Mucosa of descending colon (tissue), 3 donors: ENCODE measurements around the gene NTN4. TPM values are rescaled to one million over a fixed set of nuclear protein-coding genes. Genes with fewer than 3 reads are reported as not detected.

Source experiments
- ATAC-seq: fragments of 200-7000 bp; cut with Tn5 transposase; one replicate; pipeline ENCODE4 v1.9.1; 2020; ENCODE audit warnings: mild to moderate bottlenecking, moderate library complexity
- DNase-seq, 3 donors: peaks; one replicate each; pipeline ENCODE4 v3.0.0-alpha.2; 2020
- H3K36me3 ChIP-seq: fragments of 200-600 bp; one replicate; pipeline ENCODE4 v1.8.0; 2021; ENCODE audit warnings: low read depth, mild to moderate bottlenecking
- H3K4me1 ChIP-seq: fragments of 200-600 bp; one replicate; pipeline ENCODE4 v1.8.0; 2021; ENCODE audit warnings: low read depth, mild to moderate bottlenecking
- H3K4me3 ChIP-seq: fragments of 200-600 bp; one replicate; pipeline ENCODE4 v1.8.0; 2021; ENCODE audit warnings: mild to moderate bottlenecking
- H3K9me3 ChIP-seq: fragments of 200-600 bp; one replicate; pipeline ENCODE4 v1.8.0; 2021; ENCODE audit warnings: mild to moderate bottlenecking
- CTCF ChIP-seq: fragments of 200-600 bp; IDR thresholded peaks from one replicate; pipeline ENCODE4 v1.8.0; 2022; ENCODE audit warnings: antibody characterized with exemption, mild to moderate bottlenecking
- intact Hi-C, 2 donors: fragments of 100-400 bp; cut with DNase I in 1 of 2; cut with micrococcal nuclease in 1 of 2; formaldehyde crosslinking; loops; one replicate each; pipeline versions ENCODE4 v1.11.0 to v1.11.1; 2022; cut with DNase I, micrococcal nuclease
- total RNA-seq, 3 donors: library from RNA; stranded (reverse); fragmentation: NEBNext Ultra II Directional in 2 of 3; extraction: Animal tissue kit (Norgen Biotek cat#: 25700) in 2 of 3; gene quantifications; one replicate each; pipeline versions ENCODE4 v1.2.1 to v1.2.4, GENCODE V29; 2021 to 2023
- donor health status: DM: no; HTN: no; CAD: no; lungs with moderate emphysema.
- donor health status: DM: no; HTN: no; CAD: no.
- donor health status: DM: no; HTN: yes; CAD: no.

The NTN4 gene
- total RNA-seq, 3 donors from 2014 or later, result 15.9 to 34.7 (median 19.8) TPM

DNA sequence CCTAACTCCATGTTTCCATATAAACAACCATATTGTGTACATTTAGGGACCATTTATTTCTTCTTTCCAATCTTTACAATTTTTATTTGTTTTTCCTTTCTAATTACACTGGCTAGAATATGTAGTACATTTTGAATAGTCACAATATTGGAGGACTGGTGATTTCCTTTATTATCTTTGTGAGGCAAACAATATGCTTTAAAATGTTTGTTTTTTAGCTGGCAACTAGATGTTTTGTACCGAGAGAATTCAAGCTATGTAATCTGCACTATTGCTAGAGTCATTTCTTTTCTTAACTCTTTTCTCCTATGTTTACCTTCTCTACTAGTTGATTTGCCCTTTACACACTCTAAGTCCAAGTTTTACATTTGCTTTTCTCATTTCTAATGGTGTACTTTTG lies 13.3 kb upstream of the NTN4 start:
- DNase-seq, result no peak
- no peak for TF ChIP-seq CTCF
- Histone ChIP-seq H3K9me3 (no peaks in the 10 kb centered on the region), H3K36me3 (no peaks in the 10 kb centered on the region), H3K4me1 (peaks cover 27% of the 10 kb centered on the region), H3K4me3 (no peak overlapping the region)
- ATAC-seq, result no peak
- intact Hi-C loops, result no loop called here

- intact Hi-C loops, result no loop called here
- DNase-seq (peak in 1 of 3 donors; percentile 53), ATAC-seq (peak; percentile 94)
- no peak for TF ChIP-seq CTCF
- H3K4me3 ChIP-seq, result no peak overlapping the region
- H3K36me3 ChIP-seq, result no peaks in the 10 kb centered on the region
- H3K4me1 ChIP-seq, result peaks cover 27% of the 10 kb centered on the region
- no peaks in the 10 kb centered on the region for H3K9me3 ChIP-seq
These were observed 12.1 kb upstream of the NTN4 start for GRCh38 chr12:95802482-95803270.

DNA sequence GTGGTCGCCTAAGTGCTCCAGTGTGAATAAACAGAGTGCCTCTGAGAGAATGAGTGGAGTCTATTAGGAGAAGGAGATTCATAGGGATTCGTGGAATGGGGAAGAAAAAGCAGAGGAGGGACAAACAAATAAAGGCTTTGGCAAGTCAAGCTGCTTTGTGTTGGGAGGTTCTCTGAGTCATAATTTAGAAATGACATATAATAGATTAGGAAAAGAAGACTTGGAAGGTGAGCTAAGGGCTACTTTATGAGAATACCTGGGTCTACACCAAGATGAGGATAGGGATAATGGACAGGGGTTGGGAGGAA lies 6.4 kb upstream of the NTN4 start:
- DNase-seq, result no peak
- no peak for TF ChIP-seq CTCF
- no peak for ATAC-seq
- Histone ChIP-seq H3K4me1 (no peaks in the 10 kb centered on the region), H3K36me3 (no peaks in the 10 kb centered on the region), H3K9me3 (no peaks in the 10 kb centered on the region), H3K4me3 (no peak overlapping the region)
- intact Hi-C loops, result no loop called here

- Histone ChIP-seq H3K36me3 (no peaks in the 10 kb centered on the region), H3K9me3 (no peaks in the 10 kb centered on the region), H3K4me1 (no peaks in the 10 kb centered on the region), H3K4me3 (no peak overlapping the region)
- ATAC-seq (peak; percentile 29), DNase-seq (no peak)
- intact Hi-C loops, result no loop called here
- no peak for TF ChIP-seq CTCF
These were observed 5.8 kb upstream of the NTN4 start for GRCh38 chr12:95796225-95796981.

DNA sequence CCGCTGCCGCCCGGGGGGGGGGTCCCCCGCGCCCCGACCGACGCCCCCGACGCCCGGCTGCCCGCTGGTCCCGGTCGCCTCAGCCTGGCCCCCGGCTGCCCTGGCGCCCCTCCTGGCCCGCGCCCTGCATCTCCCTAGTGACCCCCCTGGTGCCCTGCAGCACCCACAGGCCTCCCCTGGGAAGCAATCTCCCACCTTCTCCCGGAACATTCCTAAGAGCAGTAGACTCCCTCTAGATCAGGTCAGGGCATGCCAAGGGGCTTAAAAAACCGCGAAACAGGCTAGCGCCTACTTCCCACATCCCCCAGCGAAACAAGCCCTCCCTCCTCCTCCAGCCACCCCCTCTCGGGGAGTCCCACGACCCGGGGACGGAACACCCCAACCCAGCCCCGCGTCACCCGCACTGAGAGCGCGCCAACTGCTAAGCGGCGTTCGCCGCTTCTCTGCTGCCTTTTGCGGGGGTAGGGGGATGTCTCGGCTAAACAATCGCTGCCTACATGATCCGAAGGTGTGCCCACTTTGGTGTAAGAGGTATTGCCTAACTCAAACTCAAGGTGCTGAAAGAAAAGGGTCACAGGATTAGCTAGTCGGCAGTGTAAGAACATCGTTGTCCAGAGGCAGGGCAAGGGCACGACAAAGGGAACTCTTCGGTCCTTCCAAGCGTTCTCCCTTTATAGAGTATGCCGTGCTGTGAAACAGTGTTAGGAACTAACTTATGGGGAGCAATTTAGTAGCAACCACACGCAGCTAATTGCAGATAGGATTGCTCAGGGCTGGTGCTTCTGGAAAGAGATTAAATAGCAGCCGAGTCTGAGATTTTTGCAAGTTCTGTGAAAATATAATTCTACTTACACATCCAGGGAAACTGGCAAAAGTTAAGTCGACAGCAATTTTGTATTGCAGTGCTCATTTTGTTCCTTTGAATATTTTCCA lies 619 bp upstream of the NTN4 start:
- H3K4me1 ChIP-seq, result no peaks in the 10 kb centered on the region
- H3K9me3 ChIP-seq, result no peaks in the 10 kb centered on the region
- H3K4me3 ChIP-seq, result peak overlapping the region; percentile 56
- no peak for TF ChIP-seq CTCF
- no peaks in the 10 kb centered on the region for H3K36me3 ChIP-seq
- intact Hi-C loops, result no loop called here
- DNase-seq, result peak; percentile 39 to 61 (median 52)
- ATAC-seq, result peak; percentile 45
